Heart left ventricle (tissue), 13 donors: ENCODE results near the gene LPA.
"Not testable (repeated sequence)": the region's sequence is repeated elsewhere in the genome, so short reads cannot be mapped to it uniquely, and the experiment has no call there.

Source experiments
- CTCF ChIP-seq, 12 donors: fragments of 200-600 bp; sonication (generic) in 4 of 12; IDR thresholded peaks; one replicate each; pipeline versions ENCODE4 v1.5.0 to v1.8.0; 2018 to 2022; ENCODE audit warnings: antibody characterized with exemption in 12 of 12, mild to moderate bottlenecking in 5 of 12
- POLR2A ChIP-seq, 2 donors: fragments of 450-650 bp; IDR thresholded peaks; one replicate each; pipeline ENCODE4 v1.6.1; 2017; ENCODE audit warnings: antibody characterized with exemption in 2 of 2, mild to moderate bottlenecking in 2 of 2, moderate library complexity in 2 of 2
- donor health status: ischemic (EF 13 %, LVEDD 7.1; RV severe dilation, severe dysfunction).
- donor health status: DM: no; HTN: yes; CAD: no.
- donor health status: DM: no; HTN: no; CAD: no.
- donor health status: ischemic (EF 25% LVEDD 6.9; RV normal size, moderate dysfunction).
- donor health status: ischemic (EF 25% LVEDD 5.7; RV mildly dilated, moderate dysfunction).
- donor health status: ischemic (EF 35%, LVEDD 5.7; RV mildly dilated, moderate dysfunction).
- donor health status: nonischemic (EF 11% LVEDD 7.7; RV severe dilation, severe dysfunction).
- donor health status: DM: yes; HTN: yes; CAD: no.
- donor health status: PGD.
- donor health status: ischemic (EF 29% LVEDD 5.4; RV normal size, mild dysfunction).
- donor health status: nonischemic (EF 23%, LVEDD 6.1; RV moderate dilation, normal function).

GRCh38 chr6:160704688-160705087 lies 40.6 kb upstream of the LPA start:
- TF ChIP-seq CTCF, POLR2A (IDR thresholded peaks at IDR 0.05): not testable (repeated sequence)
